22Rv1 (cell line): Measurements from ENCODE around the gene RGS4.

Experiments
- H3K27ac ChIP-seq: fragments of 450-650 bp; 2 replicates; pipeline ENCODE4 v1.5.1; 2017
- ZFX ChIP-seq: fragments of 450-650 bp; IDR thresholded peaks from 2 replicates; pipeline ENCODE4 v1.6.1; 2017; ENCODE audit warnings: antibody characterized with exemption, borderline replicate concordance
- TF ChIP-seq, protein P1 (sequence below): fragments of 450-650 bp; IDR thresholded peaks from 2 replicates; pipeline ENCODE4 v1.5.1; 2017; ENCODE audit warnings: mild to moderate bottlenecking

RGS4 gene

DNA sequence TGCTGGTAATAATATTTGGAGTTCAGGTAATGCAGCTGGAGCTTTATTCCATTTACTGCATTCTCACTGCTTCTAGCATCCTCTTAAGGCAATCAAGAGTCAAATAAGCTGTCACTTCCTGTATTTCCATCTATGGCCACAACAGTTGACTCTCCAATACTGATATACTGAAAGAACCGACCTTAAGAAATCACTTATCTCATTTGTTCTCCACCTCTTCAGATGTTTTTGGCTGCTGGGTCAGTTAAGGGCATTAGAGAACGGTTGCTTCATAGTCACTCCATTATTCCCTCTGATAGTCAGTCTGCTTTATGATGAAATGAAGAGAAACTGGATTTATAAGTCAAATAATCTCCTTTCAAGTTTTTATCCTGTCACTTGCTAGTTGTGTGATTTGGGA is 14.2 kb upstream of the RGS4 start:
- TF ChIP-seq, protein P1, sequence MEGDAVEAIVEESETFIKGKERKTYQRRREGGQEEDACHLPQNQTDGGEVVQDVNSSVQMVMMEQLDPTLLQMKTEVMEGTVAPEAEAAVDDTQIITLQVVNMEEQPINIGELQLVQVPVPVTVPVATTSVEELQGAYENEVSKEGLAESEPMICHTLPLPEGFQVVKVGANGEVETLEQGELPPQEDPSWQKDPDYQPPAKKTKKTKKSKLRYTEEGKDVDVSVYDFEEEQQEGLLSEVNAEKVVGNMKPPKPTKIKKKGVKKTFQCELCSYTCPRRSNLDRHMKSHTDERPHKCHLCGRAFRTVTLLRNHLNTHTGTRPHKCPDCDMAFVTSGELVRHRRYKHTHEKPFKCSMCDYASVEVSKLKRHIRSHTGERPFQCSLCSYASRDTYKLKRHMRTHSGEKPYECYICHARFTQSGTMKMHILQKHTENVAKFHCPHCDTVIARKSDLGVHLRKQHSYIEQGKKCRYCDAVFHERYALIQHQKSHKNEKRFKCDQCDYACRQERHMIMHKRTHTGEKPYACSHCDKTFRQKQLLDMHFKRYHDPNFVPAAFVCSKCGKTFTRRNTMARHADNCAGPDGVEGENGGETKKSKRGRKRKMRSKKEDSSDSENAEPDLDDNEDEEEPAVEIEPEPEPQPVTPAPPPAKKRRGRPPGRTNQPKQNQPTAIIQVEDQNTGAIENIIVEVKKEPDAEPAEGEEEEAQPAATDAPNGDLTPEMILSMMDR = no peak
- no peak for TF ChIP-seq ZFX
- no peak overlapping the region for H3K27ac ChIP-seq

DNA sequence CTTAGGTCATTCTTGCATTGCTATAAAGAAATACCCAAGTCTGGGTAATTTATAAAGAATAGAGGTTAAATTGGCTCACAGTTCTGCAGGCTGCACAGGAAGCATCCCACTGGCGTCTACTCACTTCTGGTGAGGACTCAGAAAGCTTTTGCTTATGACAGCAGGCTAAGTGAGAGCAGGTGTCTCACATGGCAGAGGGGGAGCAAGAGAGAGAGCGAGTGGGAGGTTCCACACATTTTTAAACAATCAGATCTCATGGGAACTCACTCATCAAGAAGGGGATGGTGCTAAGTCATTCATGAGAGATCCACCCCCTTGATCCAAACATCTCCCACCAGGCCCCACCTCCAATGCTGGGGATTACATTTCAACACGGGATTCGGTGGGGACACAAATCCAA is 13.6 kb upstream of the RGS4 start:
- H3K27ac ChIP-seq = no peak overlapping the region
- TF ChIP-seq ZFX = no peak
- TF ChIP-seq, protein P1 = no peak

- H3K27ac ChIP-seq = no peak overlapping the region
- TF ChIP-seq, protein P1 = no peak
- TF ChIP-seq ZFX = no peak
Measured at GRCh38 chr1:163056831-163057230, 12.3 kb upstream of the RGS4 start.

DNA sequence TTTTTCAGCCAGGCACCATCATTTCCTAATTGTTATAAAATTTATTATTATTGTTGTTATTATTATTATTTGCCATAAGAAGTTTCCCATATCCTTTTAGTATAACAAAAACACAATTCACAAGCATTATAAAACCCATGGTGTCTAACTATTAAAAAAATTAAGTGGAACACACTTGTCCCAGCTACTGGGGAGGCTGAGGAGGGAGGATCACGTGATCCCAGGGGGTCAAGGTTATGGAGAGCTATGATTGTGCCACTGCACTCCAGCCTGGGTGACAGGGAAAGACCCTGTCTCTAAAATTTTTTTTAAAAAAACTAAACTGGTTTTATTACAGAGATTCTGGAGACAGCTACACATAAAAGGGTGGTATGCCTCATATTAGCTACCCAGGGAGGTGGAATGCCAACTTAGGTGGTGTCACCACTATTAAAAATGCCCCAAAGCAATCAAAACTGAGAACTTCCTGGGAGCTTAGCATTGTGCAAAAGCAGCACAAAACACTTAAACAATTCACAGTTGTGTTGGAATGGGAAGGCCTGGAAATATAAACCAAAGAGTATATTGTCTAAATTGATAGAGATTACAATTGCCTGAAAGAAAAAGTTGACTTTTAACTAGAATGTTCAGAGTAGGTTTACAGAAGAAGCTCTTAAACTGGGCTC is 8.7 kb upstream of the RGS4 start:
- TF ChIP-seq, protein P1 = no peak
- TF ChIP-seq ZFX = no peak
- no peak overlapping the region for H3K27ac ChIP-seq

DNA sequence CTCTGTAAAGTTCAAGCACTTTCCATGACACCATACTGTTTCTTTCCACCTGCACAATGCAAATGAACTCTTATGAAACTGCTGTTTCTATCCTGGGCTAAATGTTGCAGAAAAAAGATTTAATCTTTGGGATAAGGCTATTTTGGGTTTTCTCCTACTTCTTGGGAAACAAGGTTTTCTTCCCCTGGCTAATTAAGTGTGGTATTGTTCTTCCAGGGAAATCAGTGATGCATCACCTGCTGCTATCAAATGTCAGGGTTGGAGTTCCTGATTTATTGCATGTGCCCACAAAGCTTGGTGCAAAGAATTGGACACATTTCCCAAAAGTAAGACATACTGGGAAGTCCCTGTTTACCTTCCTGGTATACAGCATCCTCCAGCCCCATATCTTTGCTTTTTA is 6.0 kb upstream of the RGS4 start:
- H3K27ac ChIP-seq = no peak overlapping the region
- no peak for TF ChIP-seq ZFX
- TF ChIP-seq, protein P1 = no peak

DNA sequence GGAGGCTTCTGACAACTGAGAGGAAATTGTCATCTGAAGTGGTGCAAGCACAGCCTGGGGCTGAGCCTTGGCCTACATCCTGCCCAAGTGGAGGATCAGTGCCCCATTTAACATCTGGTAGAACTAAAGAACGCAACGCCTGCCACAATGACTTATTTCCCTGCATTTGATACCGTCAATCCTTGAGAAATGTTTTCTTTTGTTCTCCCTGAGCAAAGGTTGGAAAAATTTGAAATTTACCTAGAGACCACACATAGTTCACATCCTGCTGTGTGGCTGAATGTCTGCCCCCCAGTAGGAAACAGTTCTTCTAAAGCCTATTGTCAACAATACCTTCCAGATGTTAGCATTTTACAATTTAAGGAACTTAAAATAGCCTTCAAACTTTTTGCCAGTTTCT is 5.6 kb upstream of the RGS4 start:
- H3K27ac ChIP-seq = no peak overlapping the region
- TF ChIP-seq, protein P1 = no peak
- TF ChIP-seq ZFX = no peak

- TF ChIP-seq, protein P1 = no peak
- no peak for TF ChIP-seq ZFX
- H3K27ac ChIP-seq = no peak overlapping the region
Measured at GRCh38 chr1:163066168-163066567, 3.0 kb upstream of the RGS4 start.
